ENCODE measurements around the gene ADH1B. TPM values are rescaled to one million over a fixed set of nuclear protein-coding genes. Genes with fewer than 3 reads are reported as not detected.

The ADH1B gene
- total RNA-seq, 4 donors from 2014 or later = 247 to 331 (median 292) TPM

- H3K4me3 ChIP-seq (ENCODE audit: low read depth, poor library complexity, severe bottlenecking) = no peak overlapping the region
- DNase-seq (ENCODE audit: low spot score in 2 of 2) = no peak
- intact Hi-C loops (cut with DNase I; ENCODE audit: low total_unique reads) = no loop called here
- TF ChIP-seq POLR2A (IDR thresholded peaks at IDR 0.05) = no peak
- no peak for TF ChIP-seq CTCF (IDR thresholded peaks at IDR 0.05)
Measured at GRCh38 chr4:99264927-99265326, 56.3 kb downstream of the ADH1B start.

Other genes with a start within 250 kb of the ADH1B start
- 10 to 100 TPM; 55.1 to 94.3 (median 68.5) TPM for gene ADH5, start 232.6 kb downstream of the ADH1B start, total RNA-seq
- gene ADH4, start 177.1 kb downstream of the ADH1B start, total RNA-seq = under 1 TPM in 2 of 4 donors, not detected in 2; 0.13 to 0.64 TPM
- gene ADH6, start 102.2 kb downstream of the ADH1B start, total RNA-seq = 10 to 100 TPM in 1 of 4 donors, 1 to 10 TPM in 3; 1.5 to 22.5 (median 7.5) TPM
- gene ADH1A, start 30.4 kb downstream of the ADH1B start, total RNA-seq = under 1 TPM in 1 of 4 donors, not detected in 3; 0.16 TPM
- 1 to 10 TPM in 1 of 4 donors, under 1 TPM in 1, not detected in 2; 0.68 to 1.2 TPM for gene ADH1C, start 31.3 kb upstream of the ADH1B start, total RNA-seq
- gene ADH7, start 113.9 kb upstream of the ADH1B start, total RNA-seq = under 1 TPM in 3 of 4 donors, not detected in 1; 0.34 to 0.83 (median 0.52) TPM
- gene C4orf17, start 189.6 kb upstream of the ADH1B start, total RNA-seq = not detected
- 1 to 10 TPM; 1.3 to 9.0 (median 4.7) TPM for gene TRMT10A, start 242.6 kb upstream of the ADH1B start, total RNA-seq